ENCODE results near the gene ADRB2.
A peak's percentile ranks its signal among the peaks of the same experiment; 100 is the strongest.
"Not testable (repeated sequence)": the region's sequence is repeated elsewhere in the genome, so short reads cannot be mapped to it uniquely, and the experiment has no call there.

ADRB2 gene

DNA sequence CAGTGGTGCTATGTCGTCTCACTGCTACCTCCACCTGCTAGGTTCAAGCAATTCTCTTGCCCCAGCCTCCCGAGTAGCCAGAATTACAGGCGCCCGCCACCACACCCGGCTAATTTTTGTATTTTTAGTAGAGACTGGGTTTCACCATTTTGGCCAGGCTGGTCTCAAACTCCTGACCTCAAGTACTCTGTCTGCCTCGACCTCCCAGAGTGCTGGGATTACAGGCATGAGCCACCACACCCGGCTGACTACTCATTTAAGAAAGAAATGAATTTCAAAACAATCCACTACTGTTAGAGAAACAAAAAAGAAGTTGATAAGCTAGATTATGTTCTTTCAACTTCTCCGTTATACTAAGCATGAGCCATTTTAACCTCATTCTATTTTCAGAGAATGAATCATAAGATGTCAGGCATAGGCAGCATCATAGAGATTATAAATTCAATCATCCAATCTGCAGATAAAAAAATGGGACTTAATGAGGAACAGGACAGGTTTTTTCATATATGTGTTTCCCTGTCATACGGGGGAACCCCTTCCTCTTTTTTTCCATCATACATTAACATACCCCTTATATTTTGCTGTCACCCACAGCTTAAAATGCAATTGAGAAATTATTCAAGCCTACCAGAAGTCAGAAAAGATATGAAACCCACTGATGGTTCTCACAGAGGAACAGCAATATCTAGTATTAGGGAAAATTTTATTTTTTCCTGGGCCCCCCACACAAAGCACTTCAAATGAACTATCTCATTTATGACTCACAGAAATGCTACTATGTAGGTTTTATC lies 26.5 kb upstream of the ADRB2 start:
- Mint-ChIP-seq H3K27ac (no peak overlapping the region), H3K9me3 (no peaks in the 10 kb centered on the region), H3K36me3 (ENCODE audit: low read depth) (no peaks in the 10 kb centered on the region), H3K4me1 (peaks cover 6% of the 10 kb centered on the region), H3K4me3 (no peak overlapping the region), H3K27me3 (ENCODE audit: low read depth) (peaks cover 5% of the 10 kb centered on the region)
- TF ChIP-seq, protein P1, sequence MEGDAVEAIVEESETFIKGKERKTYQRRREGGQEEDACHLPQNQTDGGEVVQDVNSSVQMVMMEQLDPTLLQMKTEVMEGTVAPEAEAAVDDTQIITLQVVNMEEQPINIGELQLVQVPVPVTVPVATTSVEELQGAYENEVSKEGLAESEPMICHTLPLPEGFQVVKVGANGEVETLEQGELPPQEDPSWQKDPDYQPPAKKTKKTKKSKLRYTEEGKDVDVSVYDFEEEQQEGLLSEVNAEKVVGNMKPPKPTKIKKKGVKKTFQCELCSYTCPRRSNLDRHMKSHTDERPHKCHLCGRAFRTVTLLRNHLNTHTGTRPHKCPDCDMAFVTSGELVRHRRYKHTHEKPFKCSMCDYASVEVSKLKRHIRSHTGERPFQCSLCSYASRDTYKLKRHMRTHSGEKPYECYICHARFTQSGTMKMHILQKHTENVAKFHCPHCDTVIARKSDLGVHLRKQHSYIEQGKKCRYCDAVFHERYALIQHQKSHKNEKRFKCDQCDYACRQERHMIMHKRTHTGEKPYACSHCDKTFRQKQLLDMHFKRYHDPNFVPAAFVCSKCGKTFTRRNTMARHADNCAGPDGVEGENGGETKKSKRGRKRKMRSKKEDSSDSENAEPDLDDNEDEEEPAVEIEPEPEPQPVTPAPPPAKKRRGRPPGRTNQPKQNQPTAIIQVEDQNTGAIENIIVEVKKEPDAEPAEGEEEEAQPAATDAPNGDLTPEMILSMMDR (IDR thresholded peaks at IDR 0.05; ENCODE audit: unreplicated experiment in 3 of 3), result no peak

DNA sequence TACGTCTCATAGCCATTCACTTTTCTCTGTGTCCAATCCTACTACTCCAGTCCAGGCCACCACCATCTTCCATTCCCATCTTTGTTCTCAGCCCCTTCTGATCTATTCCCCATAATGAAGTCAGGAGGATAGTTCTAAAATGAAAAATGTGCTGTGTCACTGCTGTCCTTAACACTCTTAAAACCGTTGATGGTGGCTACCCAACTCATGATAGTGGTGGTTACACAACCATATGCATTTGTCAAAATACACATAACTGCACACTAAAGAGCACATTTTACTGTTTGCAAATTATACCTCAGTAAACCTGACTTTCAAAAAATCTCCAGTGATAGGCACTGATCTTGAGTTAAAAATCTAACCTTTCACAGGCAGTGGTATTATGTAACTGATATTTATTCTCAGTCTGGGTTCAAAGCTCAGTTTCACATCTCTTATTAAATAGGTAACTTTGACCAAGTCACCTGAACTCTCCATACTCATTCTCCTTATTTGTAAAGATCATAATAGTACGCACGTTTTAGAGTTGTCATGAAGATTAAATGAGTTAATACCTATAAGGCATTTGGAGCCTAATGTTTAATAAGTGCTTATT lies 24.6 kb upstream of the ADRB2 start:
- H3K27me3 Mint-ChIP-seq (ENCODE audit: low read depth), result peaks cover 11% of the 10 kb centered on the region
- TF ChIP-seq, protein P1 (IDR thresholded peaks at IDR 0.05; ENCODE audit: unreplicated experiment in 3 of 3), result no peak
- no peaks in the 10 kb centered on the region for H3K9me3 Mint-ChIP-seq
- H3K4me1 Mint-ChIP-seq, result peaks cover 16% of the 10 kb centered on the region
- H3K36me3 Mint-ChIP-seq (ENCODE audit: low read depth), result no peaks in the 10 kb centered on the region
- H3K27ac Mint-ChIP-seq, result no peak overlapping the region
- H3K4me3 Mint-ChIP-seq, result no peak overlapping the region

DNA sequence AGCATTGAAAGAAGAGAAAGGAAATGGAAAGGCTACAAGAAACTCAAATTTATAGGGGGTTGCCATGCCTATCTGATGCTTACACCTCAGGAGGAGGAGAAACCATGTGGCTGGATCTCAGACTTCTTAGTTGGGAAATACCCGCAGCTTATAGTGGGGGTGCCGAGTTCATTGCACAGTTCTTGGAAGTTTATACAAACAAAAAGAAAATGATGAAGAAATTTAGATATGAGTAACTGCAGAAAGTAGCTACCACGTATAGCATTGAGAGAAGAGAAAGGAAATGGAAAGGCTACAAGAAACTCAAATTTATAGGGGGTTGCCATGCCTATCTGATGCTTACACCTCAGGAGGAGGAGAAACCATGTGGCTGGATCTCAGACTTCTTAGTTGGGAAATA lies 23.0 kb upstream of the ADRB2 start:
- not testable (repeated sequence) for H3K9me3 Mint-ChIP-seq; H3K4me3 Mint-ChIP-seq; H3K27ac Mint-ChIP-seq; H3K36me3 Mint-ChIP-seq (ENCODE audit: low read depth)
- peaks cover 11% of the 10 kb centered on the region for H3K27me3 Mint-ChIP-seq (ENCODE audit: low read depth)
- peaks cover 23% of the 10 kb centered on the region for H3K4me1 Mint-ChIP-seq

DNA sequence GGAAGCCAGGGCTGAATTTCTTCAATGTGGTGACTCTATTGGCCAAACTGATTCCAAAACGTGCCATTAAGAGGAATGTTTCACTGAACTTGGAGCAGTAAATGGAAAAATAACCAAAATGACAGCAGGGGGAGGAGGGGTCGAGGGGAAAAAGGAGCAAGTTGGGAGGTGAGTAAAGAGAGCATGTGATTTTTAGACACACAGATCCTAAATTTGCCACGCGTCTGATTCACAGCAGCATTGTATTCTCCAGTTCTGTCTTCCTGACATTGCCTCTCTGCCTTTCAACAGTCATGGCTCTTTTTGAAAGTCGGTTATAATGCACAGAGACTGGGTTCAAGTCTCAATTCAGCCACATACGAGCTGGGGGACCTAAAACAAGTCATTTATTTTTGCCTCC lies 22.0 kb upstream of the ADRB2 start:
- TF ChIP-seq, protein P1 (IDR thresholded peaks at IDR 0.05; ENCODE audit: unreplicated experiment in 3 of 3), result no peak
- Mint-ChIP-seq H3K4me1 (peaks cover 32% of the 10 kb centered on the region), H3K4me3 (no peak overlapping the region), H3K36me3 (ENCODE audit: low read depth) (no peaks in the 10 kb centered on the region), H3K27me3 (ENCODE audit: low read depth) (peaks cover 11% of the 10 kb centered on the region), H3K27ac (no peak overlapping the region), H3K9me3 (no peaks in the 10 kb centered on the region)

DNA sequence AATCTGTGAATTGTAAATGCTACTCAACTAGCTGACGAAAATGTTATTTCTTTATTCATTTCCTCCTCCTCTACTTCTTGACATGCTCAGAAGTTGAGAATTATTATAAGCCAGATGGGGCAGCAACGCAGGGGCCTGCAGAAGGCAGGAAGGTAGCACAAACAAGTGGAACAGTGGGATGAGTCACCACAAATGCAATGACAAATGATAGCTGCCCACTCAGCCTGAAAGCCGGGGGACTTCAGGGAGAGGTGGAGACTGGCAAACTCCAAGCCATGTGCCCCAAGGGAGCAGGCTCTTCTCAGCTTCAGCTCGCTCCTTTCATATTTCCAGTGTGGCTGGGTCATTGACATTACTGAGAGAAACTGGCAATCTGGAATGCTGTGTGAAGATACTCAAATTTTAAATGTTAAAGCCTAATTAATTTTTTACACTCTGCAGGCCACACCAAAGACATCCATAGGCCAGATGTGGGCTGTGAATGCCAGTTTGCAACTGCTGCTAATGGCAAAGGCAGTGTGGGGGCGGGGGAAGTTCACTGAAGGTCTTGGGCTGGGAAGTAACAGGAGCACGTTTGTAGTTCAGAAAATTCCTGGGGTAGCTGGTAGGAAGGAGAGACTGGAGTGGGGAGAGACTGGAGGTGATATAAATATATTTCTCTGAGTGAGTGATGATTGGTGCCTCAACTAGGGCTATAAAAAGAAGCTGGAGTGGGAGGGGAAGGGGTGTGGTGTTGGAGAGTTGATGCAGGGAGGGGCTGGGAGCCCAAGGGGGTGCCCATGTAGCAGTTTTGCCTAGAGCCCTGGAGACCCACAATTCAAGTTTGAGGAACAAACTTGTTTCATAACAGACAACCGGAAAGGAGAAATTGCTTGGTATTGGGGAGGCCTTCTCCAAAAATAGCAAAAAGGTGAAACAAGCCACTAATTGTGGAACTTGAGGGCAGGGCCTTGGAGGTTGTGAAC lies 20.8 kb upstream of the ADRB2 start:
- TF ChIP-seq, protein P1 (IDR thresholded peaks at IDR 0.05; ENCODE audit: unreplicated experiment in 3 of 3), result no peak
- Mint-ChIP-seq H3K4me1 (peaks cover 41% of the 10 kb centered on the region), H3K27me3 (ENCODE audit: low read depth) (peaks cover 11% of the 10 kb centered on the region), H3K4me3 (no peak overlapping the region), H3K9me3 (no peaks in the 10 kb centered on the region), H3K36me3 (ENCODE audit: low read depth) (no peaks in the 10 kb centered on the region), H3K27ac (peak overlapping the region in 2 of 3 experiments; percentile 33 to 48)

DNA sequence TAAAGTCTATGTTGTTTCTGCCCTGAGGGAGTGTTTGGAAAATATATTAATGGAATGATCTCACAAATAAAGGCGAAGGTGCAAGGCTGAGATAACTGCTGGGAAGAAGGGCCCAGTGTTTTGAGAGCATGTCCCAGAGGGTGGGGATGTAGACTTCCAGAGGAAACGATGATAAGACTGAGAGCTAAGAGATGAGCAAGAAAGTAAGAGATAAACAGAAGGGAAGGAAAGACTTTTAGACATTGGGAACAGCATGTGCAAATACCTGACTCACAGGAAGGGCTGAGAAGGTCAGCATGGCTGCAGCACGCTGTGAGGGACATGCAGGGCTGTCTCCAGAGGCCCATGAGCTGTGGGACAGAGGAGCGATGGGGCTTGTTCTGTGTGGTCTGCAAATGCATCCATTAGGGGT lies 19.9 kb upstream of the ADRB2 start:
- H3K4me3 Mint-ChIP-seq, result no peak overlapping the region
- H3K4me1 Mint-ChIP-seq, result peaks cover 45% of the 10 kb centered on the region
- no peaks in the 10 kb centered on the region for H3K9me3 Mint-ChIP-seq
- peak overlapping the region in 2 of 3 experiments; percentile 24 to 48 for H3K27ac Mint-ChIP-seq
- no peaks in the 10 kb centered on the region for H3K36me3 Mint-ChIP-seq (ENCODE audit: low read depth)
- H3K27me3 Mint-ChIP-seq (ENCODE audit: low read depth), result peaks cover 9% of the 10 kb centered on the region
- TF ChIP-seq, protein P1 (IDR thresholded peaks at IDR 0.05; ENCODE audit: unreplicated experiment in 3 of 3), result no peak
